IgD-negative memory B cell (primary cell): ENCODE results near the gene DIAPH3. TPM values are rescaled to one million over a fixed set of nuclear protein-coding genes. Genes with fewer than 3 reads are reported as not detected.

Experiments used
- H3K27ac Mint-ChIP-seq, 3 donors: one replicate each; pipeline ENCODE4 v1.8.0; 2020 to 2022; ENCODE audit warnings: mild to moderate bottlenecking in 3 of 3, mixed read lengths in 3 of 3, moderate library complexity in 1 of 3
- H3K27me3 Mint-ChIP-seq: one replicate; pipeline ENCODE4 v1.8.0; 2021; ENCODE audit warnings: mixed read lengths
- H3K36me3 Mint-ChIP-seq: one replicate; pipeline ENCODE4 v1.8.0; 2020; ENCODE audit warnings: mild to moderate bottlenecking, mixed read lengths
- H3K4me1 Mint-ChIP-seq, 3 donors: one replicate each; pipeline ENCODE4 v1.8.0; 2020 to 2022; ENCODE audit warnings: mixed read lengths in 3 of 3, mild to moderate bottlenecking in 1 of 3
- H3K4me3 Mint-ChIP-seq, 4 donors: one replicate each; pipeline ENCODE4 v1.8.0; 2020 to 2022; ENCODE audit warnings: mild to moderate bottlenecking in 4 of 4, mixed read lengths in 4 of 4, moderate library complexity in 3 of 4
- H3K9me3 Mint-ChIP-seq, 3 donors: one replicate each; pipeline ENCODE4 v1.8.0; 2020 to 2021; ENCODE audit warnings: mixed read lengths in 3 of 3, mild to moderate bottlenecking in 1 of 3
- polyA plus RNA-seq: library from polyadenylated mRNA; unstranded; fragments of 300-500 nt; fragmentation: Illumina TruSeq; gene quantifications from one replicate; pipeline ENCODE4 v1.2.3, GENCODE V29; 2021

Gene DIAPH3
- polyA plus RNA-seq, 1 donor from 2014 or later = not detected

DNA sequence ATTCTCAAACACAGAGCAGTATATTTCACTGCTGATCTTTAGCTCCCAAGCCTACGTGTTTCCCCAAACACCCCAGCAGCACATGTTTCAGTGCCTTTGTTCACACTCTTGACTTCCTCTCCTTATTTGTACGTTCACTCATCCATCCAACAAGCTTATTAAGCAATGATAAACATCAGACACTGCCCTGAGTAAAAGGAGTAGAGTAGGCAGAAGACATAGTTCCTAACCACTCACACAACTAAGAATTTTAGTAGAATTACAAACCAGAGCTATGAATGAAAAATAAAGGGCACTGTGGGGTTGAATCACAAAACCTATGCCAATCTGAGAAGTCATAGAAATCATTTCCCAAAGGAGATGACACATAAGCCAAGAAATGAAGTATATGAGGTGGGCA is 213.5 kb downstream of the DIAPH3 start:
- no peaks in the 10 kb centered on the region for H3K27me3 Mint-ChIP-seq
- H3K27ac Mint-ChIP-seq = no peak overlapping the region
- H3K9me3 Mint-ChIP-seq = no peaks in the 10 kb centered on the region
- H3K4me1 Mint-ChIP-seq = no peaks in the 10 kb centered on the region
- H3K4me3 Mint-ChIP-seq = no peak overlapping the region
- no peaks in the 10 kb centered on the region for H3K36me3 Mint-ChIP-seq

DNA sequence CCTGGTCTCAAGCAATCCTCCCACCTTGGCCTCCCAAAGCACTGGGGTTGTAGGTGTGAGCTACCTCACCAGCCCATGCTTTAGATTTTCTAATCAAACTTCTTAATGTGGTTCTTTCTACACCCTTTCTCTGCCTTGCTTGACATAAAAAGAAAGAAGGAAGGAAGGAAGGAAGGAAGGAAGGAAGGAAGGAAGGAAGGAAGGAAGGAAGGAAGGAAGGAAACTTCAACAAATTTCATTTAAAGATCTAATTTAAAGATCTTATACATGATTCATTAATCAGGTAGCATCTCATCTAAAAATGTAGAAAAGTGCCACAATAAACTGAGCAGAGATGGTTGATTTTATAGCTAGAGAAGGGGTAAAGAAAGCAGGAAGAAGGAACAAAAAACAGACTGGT is 215.0 kb downstream of the DIAPH3 start:
- Mint-ChIP-seq H3K27ac (no peak overlapping the region), H3K9me3 (peaks cover 0 to 4% (median 0%) of the 10 kb centered on the region in 3 donors), H3K4me3 (no peak overlapping the region), H3K4me1 (no peaks in the 10 kb centered on the region), H3K36me3 (no peaks in the 10 kb centered on the region), H3K27me3 (no peaks in the 10 kb centered on the region)

DNA sequence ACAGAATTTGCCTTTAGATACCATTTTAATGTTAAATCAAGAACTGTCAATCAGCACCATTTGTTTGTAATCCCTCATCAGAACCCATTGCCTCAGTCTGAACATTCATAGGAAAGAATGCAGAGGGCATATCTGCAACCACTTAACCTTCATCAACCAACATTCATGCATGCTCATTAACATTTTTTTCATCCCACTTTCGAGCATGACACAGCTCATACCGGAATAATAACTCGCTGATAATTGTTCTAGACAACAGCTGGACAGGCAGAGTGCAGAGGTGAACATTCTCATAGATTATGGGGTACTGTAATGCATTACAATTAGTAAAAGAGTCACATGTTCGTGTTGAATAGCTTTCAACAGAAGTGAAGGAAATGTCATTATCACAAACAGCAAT is 216.8 kb downstream of the DIAPH3 start:
- peaks cover 0 to 4% (median 0%) of the 10 kb centered on the region in 3 donors for H3K9me3 Mint-ChIP-seq
- H3K27me3 Mint-ChIP-seq = no peaks in the 10 kb centered on the region
- no peak overlapping the region for H3K27ac Mint-ChIP-seq
- no peaks in the 10 kb centered on the region for H3K4me1 Mint-ChIP-seq
- no peak overlapping the region for H3K4me3 Mint-ChIP-seq
- no peaks in the 10 kb centered on the region for H3K36me3 Mint-ChIP-seq

DNA sequence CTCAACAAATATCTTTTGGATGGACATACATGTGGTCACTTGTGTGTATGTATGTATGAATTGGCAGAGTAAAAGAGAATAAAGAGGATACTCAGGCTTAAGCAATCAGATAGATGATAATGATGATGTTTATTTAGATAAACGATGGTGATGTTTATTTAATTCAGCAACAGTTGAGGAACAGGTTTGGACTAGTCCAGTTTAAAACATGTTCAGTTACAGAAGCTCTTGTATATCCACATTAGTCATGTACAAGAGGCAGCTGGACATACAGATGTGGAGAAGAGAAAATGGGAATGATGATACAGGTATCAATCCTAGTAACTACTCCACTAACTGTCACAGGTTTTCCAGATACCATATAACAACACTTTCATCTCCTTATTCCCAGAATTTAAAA is 232.1 kb downstream of the DIAPH3 start:
- H3K4me1 Mint-ChIP-seq = no peaks in the 10 kb centered on the region
- H3K27me3 Mint-ChIP-seq = no peaks in the 10 kb centered on the region
- H3K4me3 Mint-ChIP-seq = no peak overlapping the region
- H3K36me3 Mint-ChIP-seq = peaks cover 2% of the 10 kb centered on the region
- no peak overlapping the region for H3K27ac Mint-ChIP-seq
- peaks cover 0 to 21% (median 4%) of the 10 kb centered on the region in 3 donors for H3K9me3 Mint-ChIP-seq

DNA sequence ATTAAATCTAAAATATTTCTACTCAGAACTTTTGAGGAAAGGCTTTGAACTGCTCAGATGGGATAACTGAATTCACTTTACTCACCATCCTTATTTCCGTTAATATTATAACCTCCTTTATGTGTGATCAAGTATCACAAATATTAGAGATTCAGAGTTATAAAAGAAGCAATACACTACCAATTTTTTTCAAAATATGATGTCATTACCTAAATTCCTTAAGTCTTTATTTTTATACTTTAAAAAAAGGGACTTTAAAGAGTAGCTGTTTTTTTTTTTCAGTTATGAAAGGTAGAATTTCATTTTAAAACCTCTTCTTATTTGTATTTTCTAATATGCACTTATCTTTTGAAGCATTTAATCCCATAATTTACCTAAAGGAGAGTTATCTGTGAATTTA is 239.5 kb downstream of the DIAPH3 start:
- no peak overlapping the region for H3K4me3 Mint-ChIP-seq
- no peak overlapping the region for H3K27ac Mint-ChIP-seq
- H3K4me1 Mint-ChIP-seq = no peaks in the 10 kb centered on the region
- H3K36me3 Mint-ChIP-seq = no peaks in the 10 kb centered on the region
- peaks cover 0 to 21% (median 6%) of the 10 kb centered on the region in 3 donors for H3K9me3 Mint-ChIP-seq
- H3K27me3 Mint-ChIP-seq = no peaks in the 10 kb centered on the region

DNA sequence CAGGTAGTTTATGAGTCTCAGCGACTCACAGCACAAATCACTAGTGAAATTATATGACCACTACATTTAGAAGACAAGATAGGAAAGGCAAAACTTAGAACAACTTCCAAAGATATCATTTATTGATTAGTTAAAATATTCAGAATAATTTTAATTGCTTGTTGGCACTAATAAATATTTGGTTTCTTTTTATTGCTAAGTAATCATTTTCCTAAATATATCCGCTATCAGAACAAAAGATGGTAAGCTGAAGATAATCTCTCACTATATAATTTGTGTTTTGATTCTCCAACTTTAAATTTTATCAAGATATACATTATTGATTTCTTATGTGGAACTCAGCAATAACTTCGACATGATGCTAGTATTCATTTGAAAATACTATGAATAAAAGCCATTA is 248.5 kb downstream of the DIAPH3 start:
- no peaks in the 10 kb centered on the region for H3K9me3 Mint-ChIP-seq
- H3K27ac Mint-ChIP-seq = no peak overlapping the region
- no peaks in the 10 kb centered on the region for H3K27me3 Mint-ChIP-seq
- H3K4me3 Mint-ChIP-seq = no peak overlapping the region
- H3K36me3 Mint-ChIP-seq = no peaks in the 10 kb centered on the region
- no peaks in the 10 kb centered on the region for H3K4me1 Mint-ChIP-seq

DNA sequence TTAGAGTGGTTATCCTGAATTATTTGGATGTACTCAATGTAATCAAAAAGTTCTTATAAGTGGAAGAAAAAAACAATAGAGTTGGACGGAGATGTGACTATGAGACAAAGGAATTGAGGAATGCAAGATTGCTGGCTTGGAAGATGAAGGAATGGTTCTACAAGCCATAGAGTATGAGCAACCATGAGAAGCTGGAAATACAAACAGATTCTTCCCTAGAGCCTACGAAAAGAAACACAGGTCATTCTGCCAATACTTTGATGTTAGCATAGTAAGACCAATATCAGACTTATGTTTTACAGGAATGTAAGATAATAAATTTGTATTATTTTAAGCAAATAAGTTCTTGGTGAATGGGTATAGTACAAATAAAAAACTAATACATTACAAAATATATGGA is 249.2 kb downstream of the DIAPH3 start:
- H3K4me1 Mint-ChIP-seq = peaks cover 0 to 1% (median 0%) of the 10 kb centered on the region in 3 donors
- H3K9me3 Mint-ChIP-seq = no peaks in the 10 kb centered on the region
- H3K4me3 Mint-ChIP-seq = no peak overlapping the region
- no peak overlapping the region for H3K27ac Mint-ChIP-seq
- H3K27me3 Mint-ChIP-seq = no peaks in the 10 kb centered on the region
- no peaks in the 10 kb centered on the region for H3K36me3 Mint-ChIP-seq

DNA sequence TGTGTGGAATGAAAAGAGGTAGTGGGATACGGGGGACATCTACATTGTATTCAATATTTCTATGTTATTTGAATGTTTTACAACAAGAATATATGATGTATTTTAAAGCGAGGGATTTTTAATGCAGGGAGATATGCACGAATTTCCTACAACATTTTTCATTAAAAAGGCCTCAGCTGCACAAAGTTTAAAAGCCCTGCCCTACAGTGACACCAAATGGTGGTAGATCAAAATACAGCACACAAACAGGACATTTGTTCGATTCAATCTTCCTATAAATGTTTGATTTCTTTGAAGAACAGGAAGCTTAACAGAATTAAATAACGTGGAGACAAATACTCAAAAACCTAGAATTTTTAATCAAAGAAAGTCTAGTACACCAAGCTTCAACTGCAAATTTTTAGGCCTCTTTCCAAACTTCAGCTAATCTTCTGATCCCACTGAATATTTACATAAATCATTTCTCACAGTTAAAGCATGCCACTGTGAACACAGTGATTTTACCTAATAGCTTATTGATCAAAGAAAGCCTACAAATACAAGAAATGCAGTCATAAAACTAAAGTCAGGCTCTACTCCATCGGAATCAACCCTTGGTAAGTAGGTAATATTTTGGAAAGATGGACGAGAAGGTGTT is 257.2 kb downstream of the DIAPH3 start:
- Mint-ChIP-seq H3K27me3 (no peaks in the 10 kb centered on the region), H3K36me3 (no peaks in the 10 kb centered on the region), H3K4me1 (peaks cover 0 to 1% (median 0%) of the 10 kb centered on the region in 3 donors), H3K9me3 (no peaks in the 10 kb centered on the region), H3K4me3 (no peak overlapping the region), H3K27ac (peak overlapping the region in 1 of 3 donors; percentile 59)

DNA sequence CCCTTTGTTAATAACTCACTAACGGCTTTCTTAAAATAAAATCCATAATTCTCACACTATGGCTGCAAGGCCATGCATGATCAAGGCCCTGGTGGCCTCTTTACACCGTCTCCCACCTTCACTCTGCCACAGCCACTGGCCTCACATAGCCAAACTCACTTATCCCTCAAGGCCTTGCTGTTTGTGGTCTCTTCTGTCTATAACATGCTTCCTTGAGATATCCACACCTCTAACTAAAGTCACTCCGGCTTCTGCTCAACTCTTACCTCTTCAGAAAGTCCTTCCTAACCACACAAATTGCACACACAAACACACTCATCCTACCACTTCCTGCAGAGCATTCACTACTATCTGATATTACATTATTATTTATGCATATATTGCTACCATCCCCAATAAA is 262.5 kb downstream of the DIAPH3 start:
- H3K27ac Mint-ChIP-seq = no peak overlapping the region
- H3K4me3 Mint-ChIP-seq = no peak overlapping the region
- no peaks in the 10 kb centered on the region for H3K36me3 Mint-ChIP-seq
- no peaks in the 10 kb centered on the region for H3K27me3 Mint-ChIP-seq
- H3K4me1 Mint-ChIP-seq = peaks cover 0 to 2% (median 0%) of the 10 kb centered on the region in 3 donors
- no peaks in the 10 kb centered on the region for H3K9me3 Mint-ChIP-seq

DNA sequence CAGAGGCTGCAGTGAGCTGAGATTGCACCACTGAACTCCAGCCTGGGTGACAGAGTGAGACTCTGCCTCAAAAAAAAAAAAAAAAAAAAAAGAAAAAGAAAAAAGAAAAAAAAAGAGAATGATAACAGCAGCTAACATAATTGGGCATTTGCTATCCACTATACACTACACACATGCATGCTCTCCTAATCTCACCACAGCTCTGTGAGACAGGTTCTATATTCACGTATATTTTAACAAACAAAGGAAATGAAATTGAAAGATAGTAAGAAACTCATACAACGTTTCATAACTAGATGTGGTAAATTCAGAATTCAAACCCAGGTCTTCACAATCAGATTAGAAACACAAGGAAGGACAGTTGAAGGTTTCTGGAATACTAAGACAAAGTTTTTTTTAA is 265.7 kb downstream of the DIAPH3 start:
- Mint-ChIP-seq H3K36me3 (no peaks in the 10 kb centered on the region), H3K4me3 (no peak overlapping the region), H3K4me1 (peaks cover 0 to 2% (median 0%) of the 10 kb centered on the region in 3 donors), H3K9me3 (no peaks in the 10 kb centered on the region), H3K27me3 (no peaks in the 10 kb centered on the region), H3K27ac (no peak overlapping the region)

DNA sequence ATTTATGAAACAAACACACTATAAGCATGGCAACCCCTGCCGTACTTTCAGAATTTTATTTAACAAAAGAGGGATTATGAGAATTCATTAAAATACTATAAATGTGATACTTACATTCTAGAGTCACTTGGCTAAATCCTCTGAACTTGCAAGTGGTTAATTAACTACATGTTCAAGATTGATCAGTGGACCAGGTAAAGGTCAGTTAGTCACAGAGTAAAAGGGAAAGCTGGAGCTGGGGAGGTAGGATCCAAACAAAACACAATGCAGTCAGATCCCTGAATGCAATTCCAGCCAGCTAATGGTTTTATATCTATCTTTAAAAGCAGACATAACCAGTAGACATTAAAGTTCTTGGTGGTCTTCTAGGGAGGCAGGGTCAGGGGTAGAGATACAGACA is 270.5 kb downstream of the DIAPH3 start:
- H3K4me1 Mint-ChIP-seq = peaks cover 0 to 2% (median 0%) of the 10 kb centered on the region in 3 donors
- no peaks in the 10 kb centered on the region for H3K36me3 Mint-ChIP-seq
- H3K27me3 Mint-ChIP-seq = no peaks in the 10 kb centered on the region
- no peaks in the 10 kb centered on the region for H3K9me3 Mint-ChIP-seq
- H3K27ac Mint-ChIP-seq = no peak overlapping the region
- H3K4me3 Mint-ChIP-seq = no peak overlapping the region

DNA sequence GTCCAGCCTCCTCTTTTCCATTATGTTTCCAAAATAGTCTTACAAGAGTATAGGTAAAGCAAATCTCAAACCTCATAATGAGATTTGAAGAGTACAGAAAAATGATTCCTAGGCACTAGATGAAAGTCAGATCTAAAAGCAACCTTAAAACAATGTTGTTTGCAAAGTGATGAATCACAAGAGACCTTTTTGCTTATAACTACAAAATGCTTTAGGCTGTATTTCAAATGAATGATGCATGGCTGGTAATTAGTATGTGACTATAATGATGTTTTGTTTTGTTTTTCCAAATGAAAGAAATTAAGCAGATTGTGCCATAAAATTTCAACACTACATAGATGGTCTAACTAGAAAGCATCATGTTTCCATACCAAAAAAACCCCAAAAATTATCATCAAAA is 272.7 kb downstream of the DIAPH3 start:
- H3K4me3 Mint-ChIP-seq = no peak overlapping the region
- H3K36me3 Mint-ChIP-seq = no peaks in the 10 kb centered on the region
- no peak overlapping the region for H3K27ac Mint-ChIP-seq
- no peaks in the 10 kb centered on the region for H3K9me3 Mint-ChIP-seq
- H3K4me1 Mint-ChIP-seq = no peaks in the 10 kb centered on the region
- no peaks in the 10 kb centered on the region for H3K27me3 Mint-ChIP-seq

DNA sequence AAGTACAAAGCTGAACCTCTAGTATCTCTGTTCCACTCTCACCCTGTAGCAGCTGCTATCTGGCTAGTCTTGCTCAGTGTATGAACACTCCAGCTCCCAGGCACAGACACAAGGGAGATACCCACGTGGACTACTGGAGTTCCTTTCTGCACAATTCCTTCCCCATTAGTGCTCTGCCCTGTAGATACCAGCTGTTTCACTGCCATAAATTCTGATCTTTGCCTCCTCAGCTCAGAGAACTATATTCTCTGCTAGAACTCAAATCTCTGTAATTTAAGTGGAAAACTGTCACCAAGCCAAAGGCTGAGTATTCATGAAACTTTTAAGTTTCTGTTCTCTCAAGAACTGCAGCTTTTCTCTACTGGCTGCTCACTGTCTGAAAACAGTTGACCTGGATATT is 273.7 kb downstream of the DIAPH3 start:
- Mint-ChIP-seq H3K27ac (no peak overlapping the region), H3K9me3 (no peaks in the 10 kb centered on the region), H3K27me3 (no peaks in the 10 kb centered on the region), H3K36me3 (no peaks in the 10 kb centered on the region), H3K4me3 (no peak overlapping the region), H3K4me1 (no peaks in the 10 kb centered on the region)

DNA sequence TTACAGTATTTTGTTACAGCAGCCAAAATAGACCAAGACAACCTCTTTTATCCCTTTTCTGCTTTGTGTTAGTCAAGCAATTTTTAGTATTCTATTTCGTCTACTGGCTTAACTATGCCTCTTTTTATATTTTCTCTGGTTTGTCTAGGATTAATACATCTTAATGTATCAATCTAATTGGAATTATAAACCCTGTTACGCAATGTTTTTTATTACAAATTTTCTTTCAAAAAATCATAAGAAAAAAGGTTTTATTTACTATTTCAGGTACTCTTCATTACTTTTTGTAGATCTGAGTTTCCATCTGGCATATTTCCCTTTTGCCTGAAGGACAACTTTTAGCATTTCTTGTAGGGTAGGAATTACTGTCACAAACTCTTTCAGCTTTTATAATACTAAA is 275.3 kb downstream of the DIAPH3 start:
- no peak overlapping the region for H3K4me3 Mint-ChIP-seq
- H3K36me3 Mint-ChIP-seq = no peaks in the 10 kb centered on the region
- H3K4me1 Mint-ChIP-seq = no peaks in the 10 kb centered on the region
- no peaks in the 10 kb centered on the region for H3K9me3 Mint-ChIP-seq
- no peaks in the 10 kb centered on the region for H3K27me3 Mint-ChIP-seq
- no peak overlapping the region for H3K27ac Mint-ChIP-seq

DNA sequence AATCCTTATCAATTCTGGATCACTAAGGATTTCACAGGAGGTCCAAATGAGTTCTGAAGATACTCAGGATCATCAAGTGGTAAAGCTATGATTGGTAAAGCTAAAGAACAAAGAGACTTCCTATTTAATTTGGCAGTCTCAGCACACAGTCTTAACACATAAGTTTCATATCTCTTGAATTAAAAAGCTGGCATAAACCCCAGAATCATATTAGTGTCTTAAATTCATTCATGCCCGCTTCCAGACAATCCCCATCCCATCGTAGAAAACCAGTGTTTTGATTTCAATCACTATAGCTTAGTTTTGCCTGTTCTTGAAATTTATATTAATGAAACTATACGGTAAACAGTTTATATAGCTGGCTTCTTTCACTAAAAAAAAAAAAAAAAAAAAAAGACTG is 278.7 kb downstream of the DIAPH3 start:
- Mint-ChIP-seq H3K27ac (no peak overlapping the region), H3K36me3 (no peaks in the 10 kb centered on the region), H3K9me3 (no peaks in the 10 kb centered on the region), H3K27me3 (no peaks in the 10 kb centered on the region), H3K4me3 (no peak overlapping the region), H3K4me1 (no peaks in the 10 kb centered on the region)

DNA sequence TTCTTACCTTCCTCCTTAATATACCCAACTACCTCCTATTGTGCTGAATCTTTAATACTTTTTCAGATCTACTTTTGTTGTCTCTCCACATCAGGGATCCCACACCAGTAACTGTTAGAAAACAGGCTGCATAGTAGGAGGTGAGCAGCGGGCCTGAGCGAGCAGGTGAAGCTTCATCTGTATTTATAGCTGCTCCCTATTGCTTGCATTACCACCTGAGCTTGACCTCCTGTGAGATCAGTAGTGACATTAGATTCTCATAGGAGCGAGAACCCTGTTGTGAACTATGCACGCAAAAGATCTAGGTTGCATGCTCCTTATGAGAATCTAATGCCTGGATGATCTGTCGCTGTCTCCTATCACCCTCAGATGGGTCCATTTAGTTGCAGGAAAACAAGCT is 279.8 kb downstream of the DIAPH3 start:
- no peaks in the 10 kb centered on the region for H3K4me1 Mint-ChIP-seq
- H3K36me3 Mint-ChIP-seq = no peaks in the 10 kb centered on the region
- no peaks in the 10 kb centered on the region for H3K27me3 Mint-ChIP-seq
- H3K4me3 Mint-ChIP-seq = no peak overlapping the region
- no peak overlapping the region for H3K27ac Mint-ChIP-seq
- no peaks in the 10 kb centered on the region for H3K9me3 Mint-ChIP-seq

DNA sequence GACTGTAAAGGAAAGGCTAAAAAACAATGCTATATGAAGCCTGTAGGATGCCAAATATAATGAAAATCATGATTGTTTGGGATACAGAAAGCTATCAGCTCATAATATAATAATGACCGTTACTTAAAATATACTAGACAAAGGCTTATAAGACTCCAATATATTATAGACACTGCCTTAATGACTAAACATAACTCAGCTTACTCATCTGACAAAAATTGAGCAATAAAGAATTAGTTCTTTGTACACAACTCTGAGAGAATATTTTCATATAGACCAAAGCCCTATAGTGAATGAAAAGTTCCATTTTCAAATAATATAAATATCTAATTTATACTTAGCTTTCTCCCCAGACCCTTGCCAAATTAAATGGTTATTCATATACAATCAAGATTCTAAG is 283.3 kb downstream of the DIAPH3 start:
- no peaks in the 10 kb centered on the region for H3K36me3 Mint-ChIP-seq
- H3K27ac Mint-ChIP-seq = no peak overlapping the region
- H3K4me3 Mint-ChIP-seq = no peak overlapping the region
- no peaks in the 10 kb centered on the region for H3K9me3 Mint-ChIP-seq
- H3K27me3 Mint-ChIP-seq = no peaks in the 10 kb centered on the region
- no peaks in the 10 kb centered on the region for H3K4me1 Mint-ChIP-seq
